AG04450 (cell line): Measurements from ENCODE around the gene SLC41A1. TPM values are rescaled to one million over a fixed set of nuclear protein-coding genes. Genes with fewer than 3 reads are reported as not detected.

Experiments used
- CTCF ChIA-PET: fragments of 300-600, 350-600 bp; formaldehyde crosslinking; extraction: SDS; loops from one replicate; lab custom pipeline; 2022; ENCODE audit warnings: antibody characterized with exemption, inconsistent platforms; lab: Charles Lee
- POLR2A ChIA-PET: fragments of 350-600 bp; formaldehyde crosslinking; extraction: SDS; loops from one replicate; lab custom pipeline; 2021; ENCODE audit warnings: antibody characterized with exemption, inconsistent platforms; lab: Yijun Ruan, JAX
- DNase-seq: peaks from one replicate; pipeline ENCODE4 v3.0.0-alpha.2; 2011; ENCODE audit warnings: low read depth, low spot score
- H3K27ac ChIP-seq: one replicate; pipeline ENCODE4 v1.5.1; 2012; ENCODE audit warnings: low read depth, low read length, control low read depth
- H3K27me3 ChIP-seq: one replicate; pipeline ENCODE4 v1.6.0; 2012; ENCODE audit warnings: low read length; ENCODE audit not compliant: control insufficient read depth, insufficient read depth
- H3K4me3 ChIP-seq: 2 replicates; pipeline ENCODE4 v1.5.1; 2011; ENCODE audit warnings: mild to moderate bottlenecking, low read depth, low read length, control low read depth
- H3K9me3 ChIP-seq: 2 replicates; pipeline ENCODE4 v1.5.1; 2012; ENCODE audit warnings: low read length; ENCODE audit not compliant: control insufficient read depth, insufficient read depth
- CTCF ChIP-seq: IDR thresholded peaks from 2 replicates; pipeline ENCODE4 v1.5.1; 2011; ENCODE audit warnings: low read depth, low read length, control low read depth, inconsistent platforms
- polyA plus RNA-seq: library from polyadenylated mRNA; depleted of rRNA; stranded (reverse); fragments of >200 nt; gene quantifications from 2 replicates; pipeline ENCODE4 v1.2.3, GENCODE V29; 2011

The SLC41A1 gene
- polyA plus RNA-seq, 1 experiment, result 29.0 TPM

DNA sequence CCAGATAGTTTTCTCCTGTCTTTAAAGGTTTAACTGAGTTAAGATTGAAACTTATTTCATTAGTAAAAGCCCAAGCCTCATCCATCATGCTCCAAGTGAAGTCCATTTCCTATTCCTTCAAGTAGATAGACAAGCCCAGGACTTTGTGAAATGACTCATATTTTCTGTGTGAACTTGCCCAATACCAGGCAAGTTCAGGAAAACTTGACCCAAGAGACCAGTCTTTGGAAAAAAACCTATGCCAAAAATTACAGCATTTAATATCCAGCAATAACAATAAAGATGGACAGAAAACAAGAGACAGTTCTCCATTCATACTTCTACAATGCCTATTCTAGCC, 37.3 kb downstream of the SLC41A1 start:
- Histone ChIP-seq H3K9me3 (no peaks in the 10 kb centered on the region; the same call in 1 of the 2 replicates), H3K27me3 (peaks cover 2% of the 10 kb centered on the region), H3K27ac (no peak overlapping the region), H3K4me3 (no peak overlapping the region)
- CTCF ChIA-PET, result interaction anchor here (1.2 to 3.0 kb wide), 2 partner anchors 16 to 116 kb away, joined by 4 to 11 read pairs; no protein-coding TSS in a partner anchor
- TF ChIP-seq CTCF, result no peak
- POLR2A ChIA-PET, result interaction anchor here (1.0 kb wide), 1 partner anchor 26 kb away, joined by 7 read pairs; the partner anchor contains the start of gene NUCKS1
- no peak for DNase-seq

DNA sequence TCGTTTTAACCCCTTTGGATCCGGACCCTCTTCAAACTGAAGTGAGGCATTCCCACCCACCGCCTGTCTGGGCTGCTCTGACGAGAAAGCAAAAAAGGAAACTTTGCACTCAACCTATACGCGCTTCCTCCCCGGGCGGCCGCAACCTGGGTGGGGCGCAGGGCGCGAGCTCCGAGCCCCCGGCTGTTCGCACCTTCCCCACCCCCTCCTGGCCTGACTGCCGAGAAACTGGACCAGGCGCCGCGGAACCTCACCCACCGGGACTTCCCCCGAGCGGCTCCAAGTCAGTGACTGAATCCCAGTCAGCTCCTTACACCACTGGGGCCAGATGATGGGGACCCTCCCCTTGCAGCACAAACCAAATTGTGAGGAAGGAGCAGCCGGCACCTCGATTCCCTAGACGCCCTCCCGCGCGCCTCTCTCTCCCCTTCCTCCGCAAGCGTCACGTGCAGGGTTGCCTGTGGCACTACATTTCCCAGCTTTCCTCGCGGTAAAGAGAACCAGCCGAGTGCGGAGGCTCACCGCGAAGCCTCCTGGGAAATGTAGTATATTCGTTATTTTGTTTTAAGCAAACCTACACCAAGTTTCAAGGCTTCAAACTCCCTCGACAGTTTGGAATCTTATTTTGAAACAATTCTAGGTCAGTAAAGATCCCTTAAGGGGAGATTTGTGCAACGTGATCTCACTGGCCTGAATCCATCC, 37.8 kb downstream of the SLC41A1 start, which contains the start of gene RAB29:
Gene RAB29, minus strand, starts transcription at position 468 of the 702 bp plus-strand sequence. CDS start 526 bp downstream, outside the sequence.
- H3K27me3 ChIP-seq, result peaks cover 2% of the 10 kb centered on the region
- H3K27ac ChIP-seq, result peak within 1 kb of the TSS; percentile 47
- CTCF ChIA-PET, result interaction anchor here (0.6 to 3.0 kb wide), 3 partner anchors 17 to 202 kb away, joined by 5 to 11 read pairs (median 5); no protein-coding TSS in a partner anchor
- POLR2A ChIA-PET, result interaction anchor here (1.0 kb wide), 1 partner anchor 26 kb away, joined by 7 read pairs; the partner anchor contains the start of gene NUCKS1
- TF ChIP-seq CTCF, result no peak
- peak; percentile 46 for DNase-seq
- H3K9me3 ChIP-seq, result no peaks in the 10 kb centered on the region; the same call in 1 of the 2 replicates
- H3K4me3 ChIP-seq, result peak within 1 kb of the TSS; percentile 97

GRCh38 chr1:205774198-205775014, 38.6 kb downstream of the SLC41A1 start:
- POLR2A ChIA-PET, result interaction anchor here (0.6 to 1.4 kb wide), 3 partner anchors 25 to 35 kb away, joined by 6 to 7 read pairs (median 6); partner anchors contain the start of gene NUCKS1
- no peak for TF ChIP-seq CTCF
- DNase-seq, result no peak
- H3K9me3 ChIP-seq, result no peaks in the 10 kb centered on the region; the same call in 1 of the 2 replicates
- CTCF ChIA-PET, result interaction anchor here (0.6 to 3.0 kb wide), 4 partner anchors 17 to 203 kb away, joined by 4 to 11 read pairs (median 5); no protein-coding TSS in a partner anchor
- peaks cover 2% of the 10 kb centered on the region for H3K27me3 ChIP-seq
- peak overlapping the region; percentile 47 for H3K27ac ChIP-seq
- H3K4me3 ChIP-seq, result peak overlapping the region; percentile 97

DNA sequence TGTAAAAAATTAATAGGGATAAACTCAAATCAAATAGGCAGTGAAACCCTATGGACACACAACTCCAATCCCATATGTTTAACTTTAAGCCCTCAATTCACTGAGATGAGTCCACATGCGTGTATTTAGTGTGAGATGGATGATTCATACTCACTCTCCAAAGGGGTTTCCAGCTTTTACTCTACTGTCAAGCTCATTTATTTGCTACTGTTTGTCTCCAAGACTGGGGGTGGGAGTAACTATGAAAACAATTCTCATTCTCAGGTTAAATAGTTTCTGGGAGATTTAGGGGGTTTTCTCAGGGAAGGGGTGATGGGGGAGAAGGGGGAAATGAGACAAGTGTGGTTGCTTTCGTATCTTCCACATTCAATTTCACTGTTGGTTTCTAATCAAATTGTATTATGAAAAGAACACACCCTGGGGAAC, 40.4 kb downstream of the SLC41A1 start:
- no peak for TF ChIP-seq CTCF
- CTCF ChIA-PET, result interaction anchor here (0.6 to 1.3 kb wide), 4 partner anchors 33 to 1140 kb away, joined by 3 to 10 read pairs (median 4); no protein-coding TSS in a partner anchor
- no peak overlapping the region for H3K4me3 ChIP-seq
- H3K9me3 ChIP-seq, result no peaks in the 10 kb centered on the region; the same call in 1 of the 2 replicates
- no peak overlapping the region for H3K27ac ChIP-seq
- H3K27me3 ChIP-seq, result no peaks in the 10 kb centered on the region
- no peak for DNase-seq
- POLR2A ChIA-PET, result no interaction called here
